MM.1S (cell line): ENCODE measurements around the gene TBR1.

Experiments
- EZH2 ChIP-seq: fragments of 300-600 bp; sonication (generic); optimal IDR thresholded peaks from 2 replicates; pipeline ENCODE3; 2017; ENCODE audit warnings: low read depth, mild to moderate bottlenecking, antibody characterized with exemption, low read length, mixed read lengths
- EZH2phosphoT487 ChIP-seq: fragments of 300-600 bp; sonication (generic); IDR thresholded peaks from 2 replicates; pipeline ENCODE4 v1.6.1; 2018; ENCODE audit warnings: antibody characterized with exemption, low read length
- TF ChIP-seq, protein P1 (sequence below): fragments of 300-600 bp; sonication (generic); IDR thresholded peaks from 2 replicates; pipeline ENCODE4 v1.5.1; 2016; ENCODE audit warnings: antibody characterized with exemption, low read length, mixed read lengths

DNA sequence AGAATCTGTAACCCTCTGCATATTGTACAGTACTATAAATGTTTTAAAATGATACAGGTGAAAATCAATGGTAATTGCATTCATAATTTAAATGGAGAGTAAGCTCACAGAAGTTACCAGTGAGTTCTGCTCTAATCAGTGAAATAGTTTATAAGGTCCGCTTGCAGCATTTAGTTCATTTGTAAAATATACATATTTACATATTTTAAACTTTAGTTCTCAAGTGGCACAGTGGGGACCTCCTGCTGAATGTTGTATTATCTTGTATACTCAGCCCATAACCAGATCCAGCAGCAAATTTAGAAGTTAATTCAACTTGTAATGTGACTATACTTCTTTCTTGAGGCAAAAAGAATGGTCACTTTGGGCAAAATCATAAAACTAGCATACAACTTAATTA is 41.7 kb upstream of the TBR1 start:
- TF ChIP-seq, protein P1, sequence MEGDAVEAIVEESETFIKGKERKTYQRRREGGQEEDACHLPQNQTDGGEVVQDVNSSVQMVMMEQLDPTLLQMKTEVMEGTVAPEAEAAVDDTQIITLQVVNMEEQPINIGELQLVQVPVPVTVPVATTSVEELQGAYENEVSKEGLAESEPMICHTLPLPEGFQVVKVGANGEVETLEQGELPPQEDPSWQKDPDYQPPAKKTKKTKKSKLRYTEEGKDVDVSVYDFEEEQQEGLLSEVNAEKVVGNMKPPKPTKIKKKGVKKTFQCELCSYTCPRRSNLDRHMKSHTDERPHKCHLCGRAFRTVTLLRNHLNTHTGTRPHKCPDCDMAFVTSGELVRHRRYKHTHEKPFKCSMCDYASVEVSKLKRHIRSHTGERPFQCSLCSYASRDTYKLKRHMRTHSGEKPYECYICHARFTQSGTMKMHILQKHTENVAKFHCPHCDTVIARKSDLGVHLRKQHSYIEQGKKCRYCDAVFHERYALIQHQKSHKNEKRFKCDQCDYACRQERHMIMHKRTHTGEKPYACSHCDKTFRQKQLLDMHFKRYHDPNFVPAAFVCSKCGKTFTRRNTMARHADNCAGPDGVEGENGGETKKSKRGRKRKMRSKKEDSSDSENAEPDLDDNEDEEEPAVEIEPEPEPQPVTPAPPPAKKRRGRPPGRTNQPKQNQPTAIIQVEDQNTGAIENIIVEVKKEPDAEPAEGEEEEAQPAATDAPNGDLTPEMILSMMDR: no peak
- TF ChIP-seq EZH2 (no peak), EZH2phosphoT487 (no peak)
